Loucy (cell line): ENCODE measurements around the gene MZB1.

Experiments used
- H2AFZ ChIP-seq: fragments of 200-600 bp; sonication (generic); 2 replicates; pipeline ENCODE4 v1.6.0; 2016; ENCODE audit warnings: antibody characterized with exemption, mild to moderate bottlenecking, low read length, moderate library complexity
- H3F3A ChIP-seq: fragments of 200-600 bp; 2 replicates; pipeline ENCODE4 v1.6.0; 2016; ENCODE audit warnings: antibody characterized with exemption, low read depth, mild to moderate bottlenecking
- H3K27me3 ChIP-seq: fragments of 200-600 bp; sonication (generic); 2 replicates; pipeline ENCODE4 v1.6.1; 2014; ENCODE audit warnings: low read length, mild to moderate bottlenecking; ENCODE audit not compliant: insufficient read depth, poor library complexity, severe bottlenecking
- H3K36me3 ChIP-seq: fragments of 200-600 bp; sonication (generic); 2 replicates; pipeline ENCODE4 v1.6.1; 2016; ENCODE audit warnings: low read length; ENCODE audit not compliant: insufficient read depth
- H3K4me1 ChIP-seq: fragments of 200-600 bp; sonication (generic); 2 replicates; pipeline ENCODE4 v1.5.1; 2014; ENCODE audit warnings: low read length, mild to moderate bottlenecking; ENCODE audit not compliant: insufficient read depth, poor library complexity, severe bottlenecking
- H3K4me2 ChIP-seq: fragments of 200-600 bp; sonication (generic); 2 replicates; pipeline ENCODE4 v1.6.0; 2014; ENCODE audit warnings: antibody characterized with exemption, low read length, low read depth, mild to moderate bottlenecking; ENCODE audit not compliant: poor library complexity, severe bottlenecking
- H3K4me3 ChIP-seq: fragments of 200-600 bp; sonication (generic); 2 replicates; pipeline ENCODE4 v1.5.1; 2014; ENCODE audit warnings: low read length, mild to moderate bottlenecking, mixed read lengths; ENCODE audit not compliant: poor library complexity, severe bottlenecking
- H3K79me2 ChIP-seq: fragments of 200-600 bp; sonication (generic); 2 replicates; pipeline ENCODE4 v1.6.1; 2014; ENCODE audit warnings: low read length; ENCODE audit not compliant: insufficient read depth
- H3K9ac ChIP-seq: fragments of 200-600 bp; sonication (generic); 2 replicates; pipeline ENCODE4 v1.6.0; 2014; ENCODE audit warnings: mild to moderate bottlenecking, low read depth, low read length, moderate library complexity; ENCODE audit not compliant: poor library complexity, severe bottlenecking
- H3K9me2 ChIP-seq: fragments of 200-600 bp; sonication (generic); replicated peaks from 2 replicates; pipeline ENCODE4 v1.6.1; 2016; ENCODE audit warnings: low read depth, low read length, mixed read lengths
- H3K9me3 ChIP-seq: fragments of 200-600 bp; sonication (generic); 2 replicates; pipeline ENCODE4 v1.6.1; 2014; ENCODE audit warnings: mild to moderate bottlenecking, antibody characterized with exemption, low read length, low read depth; ENCODE audit not compliant: insufficient read depth
- H4K20me1 ChIP-seq: fragments of 200-600 bp; sonication (generic); 2 replicates; pipeline ENCODE4 v1.6.0; 2014; ENCODE audit warnings: antibody characterized with exemption, low read length, mild to moderate bottlenecking; ENCODE audit not compliant: insufficient read depth, poor library complexity, severe bottlenecking
- CTCF ChIP-seq: fragments of 200-600 bp; sonication (generic); conservative IDR thresholded peaks from 2 replicates; pipeline ENCODE4 v1.5.1; 2014; ENCODE audit warnings: mild to moderate bottlenecking, antibody characterized with exemption, low read length
- EZH2phosphoT487 ChIP-seq: fragments of 200-600 bp; IDR thresholded peaks from 2 replicates; pipeline ENCODE4 v1.6.1; 2018; ENCODE audit warnings: antibody characterized with exemption, mild to moderate bottlenecking, moderate library complexity, borderline replicate concordance

The MZB1 gene

GRCh38 chr5:139343476-139343875 is 46.2 kb downstream of the MZB1 start:
- Histone ChIP-seq H3K4me2 (peak overlapping the region; percentile 96), H3K4me1 (peaks cover 29% of the 10 kb centered on the region), H3F3A (peaks cover 3% of the 10 kb centered on the region; the same call in 1 of the 2 replicates), H3K79me2 (peaks cover 62% of the 10 kb centered on the region), H2AFZ (no peak overlapping the region), H3K9ac (peak overlapping the region; percentile 92), H3K9me2 (no peaks in the 10 kb centered on the region), H4K20me1 (peaks cover 56% of the 10 kb centered on the region), H3K27me3 (no peaks in the 10 kb centered on the region), H3K4me3 (peak overlapping the region; percentile 93), H3K9me3 (no peaks in the 10 kb centered on the region), H3K36me3 (no peaks in the 10 kb centered on the region)
- TF ChIP-seq EZH2phosphoT487: no peak
- TF ChIP-seq CTCF: no peak

GRCh38 chr5:139342423-139342723 is 47.3 kb downstream of the MZB1 start:
- Histone ChIP-seq H2AFZ (peak overlapping the region; percentile 65), H3K9ac (peak overlapping the region; percentile 92), H3K36me3 (no peaks in the 10 kb centered on the region), H3F3A (peaks cover 3% of the 10 kb centered on the region; the same call in 1 of the 2 replicates), H3K4me2 (peak overlapping the region; percentile 96), H3K4me3 (peak overlapping the region; percentile 93), H3K9me3 (no peaks in the 10 kb centered on the region), H3K79me2 (peaks cover 51% of the 10 kb centered on the region), H3K27me3 (no peaks in the 10 kb centered on the region), H3K9me2 (no peaks in the 10 kb centered on the region), H3K4me1 (peaks cover 29% of the 10 kb centered on the region), H4K20me1 (peaks cover 47% of the 10 kb centered on the region)
- no peak for TF ChIP-seq EZH2phosphoT487
- TF ChIP-seq CTCF: no peak

- Histone ChIP-seq H3K4me3 (peak within 1 kb of the TSS; percentile 93), H3K4me2 (peak within 1 kb of the TSS; percentile 96), H3K9ac (peak within 1 kb of the TSS; percentile 92), H3F3A (peaks cover 3% of the 10 kb centered on the region; the same call in 1 of the 2 replicates), H3K4me1 (peaks cover 29% of the 10 kb centered on the region), H3K9me3 (no peaks in the 10 kb centered on the region), H3K36me3 (no peaks in the 10 kb centered on the region), H3K27me3 (no peaks in the 10 kb centered on the region), H3K79me2 (peaks cover 46% of the 10 kb centered on the region), H3K9me2 (no peaks in the 10 kb centered on the region), H4K20me1 (peaks cover 43% of the 10 kb centered on the region), H2AFZ (peak within 1 kb of the TSS; percentile 65)
- TF ChIP-seq EZH2phosphoT487 (no peak), CTCF (peak; percentile 76)
These were observed 47.9 kb downstream of the MZB1 start, which contains the start of gene PAIP2 for GRCh38 chr5:139341689-139342422. Gene PAIP2 (plus strand): TSS chr5:139341854. CDS start chr5:139363785, 21,931 bp downstream.
